ENCODE results near the gene STX2. TPM values are rescaled to one million over a fixed set of nuclear protein-coding genes. Genes with fewer than 3 reads are reported as not detected.

STX2 gene
- polyA plus RNA-seq, 1 donor (not counting 4 experiments of a cell fraction or from before 2014, with no cell fraction given), result 24.1 TPM

DNA sequence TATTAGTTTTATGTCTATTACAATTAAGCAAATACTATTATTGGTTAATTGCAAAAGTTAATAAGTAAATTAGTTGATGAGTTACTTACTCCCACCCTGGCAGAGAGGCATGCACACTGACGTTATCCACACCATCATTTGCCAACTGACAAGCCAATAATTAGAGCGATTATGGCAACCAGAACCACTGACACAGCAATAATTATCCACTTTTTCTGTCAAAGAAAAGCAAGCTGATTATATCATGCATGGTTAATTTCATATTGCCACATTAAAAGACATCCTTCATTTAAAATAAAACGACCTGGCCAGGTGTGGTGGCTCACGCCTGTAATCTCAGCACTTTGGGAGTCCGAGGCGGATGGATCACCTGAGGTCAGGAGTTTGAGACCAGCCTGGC is 43.1 kb downstream of the STX2 start:
- H3K9me1 ChIP-seq (ENCODE audit: control insufficient read depth, extremely low read depth, insufficient read depth, low read length), result no peaks in the 10 kb centered on the region
- H3K4me2 ChIP-seq (ENCODE audit: control insufficient read depth, extremely low read depth, insufficient read depth, low read depth, low read length), result no peak overlapping the region
- no peaks in the 10 kb centered on the region for H3K27me3 ChIP-seq (ENCODE audit: control insufficient read depth, extremely low read depth, insufficient read depth, low read length)
- H3K27ac ChIP-seq (ENCODE audit: control insufficient read depth, insufficient read depth, low read length), result no peak overlapping the region
- H3K4me1 ChIP-seq (ENCODE audit: control insufficient read depth, extremely low read depth, insufficient read depth, low read length), result peaks cover 23% of the 10 kb centered on the region
- H3K9me3 ChIP-seq (ENCODE audit: control insufficient read depth, low read depth, low read length), result no peaks in the 10 kb centered on the region
- dilution Hi-C loops (cut with MboI; ENCODE audit: extremely low pct_ligation_motif_present, low sequenced_read_pairs), result no loop called here
- H3K79me2 ChIP-seq (ENCODE audit: control insufficient read depth, insufficient read depth, low read length), result no peaks in the 10 kb centered on the region
- no peak overlapping the region for H2AFZ ChIP-seq (ENCODE audit: control insufficient read depth, low read length)
- H3K9ac ChIP-seq (ENCODE audit: control insufficient read depth, extremely low read depth, insufficient read depth, low read length), result no peak overlapping the region
- no peaks in the 10 kb centered on the region for H4K20me1 ChIP-seq (ENCODE audit: control insufficient read depth, extremely low read depth, insufficient read depth, low read length)
- TF ChIP-seq EZH2 (IDR thresholded peaks at IDR 0.05; ENCODE audit: low read length), result no peak
- TF ChIP-seq, protein P1, sequence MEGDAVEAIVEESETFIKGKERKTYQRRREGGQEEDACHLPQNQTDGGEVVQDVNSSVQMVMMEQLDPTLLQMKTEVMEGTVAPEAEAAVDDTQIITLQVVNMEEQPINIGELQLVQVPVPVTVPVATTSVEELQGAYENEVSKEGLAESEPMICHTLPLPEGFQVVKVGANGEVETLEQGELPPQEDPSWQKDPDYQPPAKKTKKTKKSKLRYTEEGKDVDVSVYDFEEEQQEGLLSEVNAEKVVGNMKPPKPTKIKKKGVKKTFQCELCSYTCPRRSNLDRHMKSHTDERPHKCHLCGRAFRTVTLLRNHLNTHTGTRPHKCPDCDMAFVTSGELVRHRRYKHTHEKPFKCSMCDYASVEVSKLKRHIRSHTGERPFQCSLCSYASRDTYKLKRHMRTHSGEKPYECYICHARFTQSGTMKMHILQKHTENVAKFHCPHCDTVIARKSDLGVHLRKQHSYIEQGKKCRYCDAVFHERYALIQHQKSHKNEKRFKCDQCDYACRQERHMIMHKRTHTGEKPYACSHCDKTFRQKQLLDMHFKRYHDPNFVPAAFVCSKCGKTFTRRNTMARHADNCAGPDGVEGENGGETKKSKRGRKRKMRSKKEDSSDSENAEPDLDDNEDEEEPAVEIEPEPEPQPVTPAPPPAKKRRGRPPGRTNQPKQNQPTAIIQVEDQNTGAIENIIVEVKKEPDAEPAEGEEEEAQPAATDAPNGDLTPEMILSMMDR (optimal IDR thresholded peaks at IDR 0.05 in 1 of 3, IDR thresholded peaks at IDR 0.05 in 1 of 3, conservative IDR thresholded peaks at IDR 0.05 in 1 of 3; ENCODE audit: extremely low read depth in 1 of 3, insufficient read depth in 2 of 3, low read length in 3 of 3), result no peak
- H3K4me3 ChIP-seq (ENCODE audit: control insufficient read depth in 2 of 3, extremely low read depth in 1 of 3, insufficient read depth in 2 of 3, low read depth in 1 of 3, low read length in 3 of 3), result no peak overlapping the region
- DNase-seq (ENCODE audit: low read depth, low spot score), result no peak
- peaks cover 8 to 18% of the 10 kb centered on the region in 2 experiments for H3K36me3 ChIP-seq (ENCODE audit: control insufficient read depth in 2 of 2, extremely low read depth in 1 of 2, insufficient read depth in 2 of 2, low read length in 2 of 2)
- no peak for FAIRE-seq

DNA sequence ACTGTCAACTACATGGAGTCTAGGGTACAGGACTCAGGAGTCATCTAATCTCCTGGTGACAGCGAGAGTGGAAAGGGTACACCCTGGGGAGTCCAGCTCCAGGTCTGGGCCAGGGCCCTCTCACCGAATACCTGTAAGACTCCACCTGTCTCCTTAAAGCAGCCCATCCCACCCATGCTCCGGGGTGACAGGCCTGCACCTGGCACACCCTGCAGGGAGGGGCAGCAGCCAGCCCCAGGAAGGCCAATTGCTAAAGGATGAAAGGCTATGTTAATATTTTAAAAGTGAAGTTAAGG is 45.5 kb downstream of the STX2 start:
- H3K79me2 ChIP-seq (ENCODE audit: control insufficient read depth, insufficient read depth, low read length), result no peaks in the 10 kb centered on the region
- H3K4me2 ChIP-seq (ENCODE audit: control insufficient read depth, extremely low read depth, insufficient read depth, low read depth, low read length), result no peak overlapping the region
- H2AFZ ChIP-seq (ENCODE audit: control insufficient read depth, low read length), result no peak overlapping the region
- H3K9me1 ChIP-seq (ENCODE audit: control insufficient read depth, extremely low read depth, insufficient read depth, low read length), result no peaks in the 10 kb centered on the region
- H3K9ac ChIP-seq (ENCODE audit: control insufficient read depth, extremely low read depth, insufficient read depth, low read length), result no peak overlapping the region
- no peak for FAIRE-seq
- H3K4me1 ChIP-seq (ENCODE audit: control insufficient read depth, extremely low read depth, insufficient read depth, low read length), result peaks cover 12% of the 10 kb centered on the region
- H3K36me3 ChIP-seq (ENCODE audit: control insufficient read depth in 2 of 2, extremely low read depth in 1 of 2, insufficient read depth in 2 of 2, low read length in 2 of 2), result peaks cover 9 to 12% of the 10 kb centered on the region in 2 experiments
- H3K4me3 ChIP-seq (ENCODE audit: control insufficient read depth in 2 of 3, extremely low read depth in 1 of 3, insufficient read depth in 2 of 3, low read depth in 1 of 3, low read length in 3 of 3), result no peak overlapping the region
- DNase-seq (ENCODE audit: low read depth, low spot score), result no peak
- no peaks in the 10 kb centered on the region for H4K20me1 ChIP-seq (ENCODE audit: control insufficient read depth, extremely low read depth, insufficient read depth, low read length)
- H3K27ac ChIP-seq (ENCODE audit: control insufficient read depth, insufficient read depth, low read length), result no peak overlapping the region
- TF ChIP-seq, protein P1 (optimal IDR thresholded peaks at IDR 0.05 in 1 of 3, IDR thresholded peaks at IDR 0.05 in 1 of 3, conservative IDR thresholded peaks at IDR 0.05 in 1 of 3; ENCODE audit: extremely low read depth in 1 of 3, insufficient read depth in 2 of 3, low read length in 3 of 3), result no peak
- TF ChIP-seq EZH2 (IDR thresholded peaks at IDR 0.05; ENCODE audit: low read length), result no peak
- dilution Hi-C loops (cut with MboI; ENCODE audit: extremely low pct_ligation_motif_present, low sequenced_read_pairs), result no loop called here
- no peaks in the 10 kb centered on the region for H3K9me3 ChIP-seq (ENCODE audit: control insufficient read depth, low read depth, low read length)
- no peaks in the 10 kb centered on the region for H3K27me3 ChIP-seq (ENCODE audit: control insufficient read depth, extremely low read depth, insufficient read depth, low read length)
